ENCODE results near the gene SLC23A1. TPM values are rescaled to one million over a fixed set of nuclear protein-coding genes. Genes with fewer than 3 reads are reported as not detected.

The SLC23A1 gene
- total and polyA plus RNA-seq, 4 donors: 0.30 to 4.4 (median 0.79) TPM

GRCh38 chr5:139376364-139376763 lies 6.7 kb downstream of the SLC23A1 start:
- Histone ChIP-seq H3K36me3 (ENCODE audit: control insufficient read depth in 4 of 4, insufficient read depth in 4 of 4, low read length in 4 of 4) (peaks cover 3 to 17% (median 7%) of the 10 kb centered on the region in 4 donors), H3K27me3 (ENCODE audit: control insufficient read depth in 3 of 3, insufficient read depth in 3 of 3, low read length in 2 of 3) (no peaks in the 10 kb centered on the region), H3K4me3 (no peak overlapping the region), H3K4me1 (ENCODE audit: control insufficient read depth in 5 of 5, insufficient read depth in 5 of 5, low read length in 5 of 5) (peaks cover 0 to 3% (median 0%) of the 10 kb centered on the region in 5 donors), H3K9me3 (ENCODE audit: control insufficient read depth in 4 of 4, insufficient read depth in 3 of 4, low read length in 3 of 4) (no peaks in the 10 kb centered on the region), H3K27ac (ENCODE audit: low read depth in 1 of 2, low read length in 1 of 2) (no peak overlapping the region), H3K9ac (ENCODE audit: insufficient read depth in 1 of 2, low read length in 2 of 2) (no peak overlapping the region)
- WGBS, 2 donors: 82 to 93% methylated on average over 7 of the region's 7 CpGs
- no peak for TF ChIP-seq CTCF (IDR thresholded peaks at IDR 0.05; ENCODE audit: control extremely low read depth, extremely low read depth)
- ATAC-seq (ENCODE audit: insufficient read depth, low FRiP score) (no peak), DNase-seq (no peak)

GRCh38 chr5:139374909-139375308 lies 8.2 kb downstream of the SLC23A1 start:
- ATAC-seq (ENCODE audit: insufficient read depth, low FRiP score) (no peak), DNase-seq (no peak)
- 94 to 97% methylated on average over 2 of the region's 2 CpGs for WGBS, 2 donors
- Histone ChIP-seq H3K9ac (ENCODE audit: insufficient read depth in 1 of 2, low read length in 2 of 2) (no peak overlapping the region), H3K36me3 (ENCODE audit: control insufficient read depth in 4 of 4, insufficient read depth in 4 of 4, low read length in 4 of 4) (peaks cover 6 to 21% (median 9%) of the 10 kb centered on the region in 4 donors), H3K27me3 (ENCODE audit: control insufficient read depth in 3 of 3, insufficient read depth in 3 of 3, low read length in 2 of 3) (no peaks in the 10 kb centered on the region), H3K4me1 (ENCODE audit: control insufficient read depth in 5 of 5, insufficient read depth in 5 of 5, low read length in 5 of 5) (peaks cover 0 to 3% (median 0%) of the 10 kb centered on the region in 5 donors), H3K27ac (ENCODE audit: low read depth in 1 of 2, low read length in 1 of 2) (no peak overlapping the region), H3K9me3 (ENCODE audit: control insufficient read depth in 4 of 4, insufficient read depth in 3 of 4, low read length in 3 of 4) (no peaks in the 10 kb centered on the region), H3K4me3 (no peak overlapping the region)
- TF ChIP-seq CTCF (IDR thresholded peaks at IDR 0.05; ENCODE audit: control extremely low read depth, extremely low read depth): no peak

GRCh38 chr5:139371482-139372435 lies 11.3 kb downstream of the SLC23A1 start:
- H3K27ac ChIP-seq (ENCODE audit: low read depth in 1 of 2, low read length in 1 of 2): no peak overlapping the region
- no peaks in the 10 kb centered on the region for H3K27me3 ChIP-seq (ENCODE audit: control insufficient read depth in 3 of 3, insufficient read depth in 3 of 3, low read length in 2 of 3)
- ATAC-seq (ENCODE audit: insufficient read depth, low FRiP score): no peak
- DNase-seq: no peak
- H3K9me3 ChIP-seq (ENCODE audit: control insufficient read depth in 4 of 4, insufficient read depth in 3 of 4, low read length in 3 of 4): no peaks in the 10 kb centered on the region
- H3K4me3 ChIP-seq: no peak overlapping the region
- 73 to 83% methylated on average over 7 of the region's 7 CpGs for WGBS, 2 donors
- H3K36me3 ChIP-seq (ENCODE audit: control insufficient read depth in 4 of 4, insufficient read depth in 4 of 4, low read length in 4 of 4): peaks cover 11 to 24% (median 22%) of the 10 kb centered on the region in 4 donors
- no peak for TF ChIP-seq CTCF (IDR thresholded peaks at IDR 0.05; ENCODE audit: control extremely low read depth, extremely low read depth)
- H3K4me1 ChIP-seq (ENCODE audit: control insufficient read depth in 5 of 5, insufficient read depth in 5 of 5, low read length in 5 of 5): peaks cover 0 to 3% (median 0%) of the 10 kb centered on the region in 5 donors
- no peak overlapping the region for H3K9ac ChIP-seq (ENCODE audit: insufficient read depth in 1 of 2, low read length in 2 of 2)
